CD14-positive monocyte (primary cell): ENCODE results near the gene ATF4. TPM values are rescaled to one million over a fixed set of nuclear protein-coding genes. Genes with fewer than 3 reads are reported as not detected.
A peak's percentile ranks its signal among the peaks of the same experiment; 100 is the strongest.

ENCODE experiments used
- DNase-seq, 3 donors: peaks; one replicate each; pipeline ENCODE4 v3.0.0-alpha.2; 2011 to 2022
- H2AFZ ChIP-seq: 2 replicates; pipeline ENCODE4 v1.6.0; 2012; ENCODE audit warnings: mild to moderate bottlenecking, low read depth, low read length, inconsistent platforms; ENCODE audit not compliant: insufficient read depth, poor library complexity, severe bottlenecking
- H3K27ac ChIP-seq, 2 donors: 1 replicate in 1 of 2; 2 replicates in 1 of 2; pipeline ENCODE4 v1.5.1; 2012 to 2013; ENCODE audit warnings: low read length in 2 of 2, control low read depth in 1 of 2, inconsistent platforms in 1 of 2, low read depth in 1 of 2, mild to moderate bottlenecking in 1 of 2
- H3K27me3 ChIP-seq, 2 donors: one replicate each; pipeline versions ENCODE4 v1.6.0 to v1.6.1; 2011 to 2013; ENCODE audit warnings: low read length in 2 of 2; ENCODE audit not compliant: control insufficient read depth in 2 of 2, insufficient read depth in 2 of 2
- H3K36me3 ChIP-seq, 2 donors: replicated peaks in 1 of 2; 1 replicate in 1 of 2; 2 replicates in 1 of 2; pipeline versions ENCODE4 v1.5.1 to v1.6.1; 2012 to 2013; ENCODE audit warnings: low read length in 2 of 2, control low read depth in 1 of 2, inconsistent platforms in 1 of 2, mild to moderate bottlenecking in 1 of 2; ENCODE audit not compliant: insufficient read depth in 2 of 2, control insufficient read depth in 1 of 2
- H3K4me1 ChIP-seq, 2 donors: 1 replicate in 1 of 2; 2 replicates in 1 of 2; pipeline versions ENCODE4 v1.5.1 to v1.6.1; 2012 to 2013; ENCODE audit warnings: low read length in 2 of 2, control low read depth in 1 of 2, inconsistent platforms in 1 of 2, mild to moderate bottlenecking in 1 of 2, moderate library complexity in 1 of 2; ENCODE audit not compliant: insufficient read depth in 2 of 2, control insufficient read depth in 1 of 2
- H3K4me2 ChIP-seq: replicated peaks from 2 replicates; pipeline ENCODE3; 2012; ENCODE audit warnings: low read length, moderate library complexity, mild to moderate bottlenecking; ENCODE audit not compliant: poor library complexity, severe bottlenecking; ENCODE audit errors: extremely low read depth
- H3K4me3 ChIP-seq, 3 experiments: fragments of 200-600 bp in 1 of 3; sonication (generic) in 1 of 3; replicated peaks in 1 of 3; 1 replicate in 2 of 3; 2 replicates in 1 of 3; pipeline ENCODE4 v1.5.1; 2011 to 2013; ENCODE audit warnings: low read length in 3 of 3, mild to moderate bottlenecking in 3 of 3, control low read depth in 2 of 3, low read depth in 2 of 3, inconsistent platforms in 1 of 3, moderate library complexity in 1 of 3
- H3K79me2 ChIP-seq: 2 replicates; pipeline ENCODE4 v1.6.0; 2012; ENCODE audit warnings: mild to moderate bottlenecking, control low read depth, inconsistent platforms, low read length, moderate library complexity; ENCODE audit not compliant: insufficient read depth
- H3K9ac ChIP-seq: 2 replicates; pipeline ENCODE4 v1.6.0; 2017; ENCODE audit warnings: low read length, mild to moderate bottlenecking; ENCODE audit not compliant: insufficient read depth, poor library complexity, severe bottlenecking
- H3K9me3 ChIP-seq, 2 donors: replicated peaks in 1 of 2; 1 replicate in 1 of 2; 2 replicates in 1 of 2; pipeline versions ENCODE4 v1.5.1 to v1.6.1; 2012 to 2013; ENCODE audit warnings: low read length in 2 of 2, control low read depth in 1 of 2; ENCODE audit not compliant: control insufficient read depth in 1 of 2, insufficient read depth in 1 of 2
- H4K20me1 ChIP-seq: 2 replicates; pipeline ENCODE4 v1.6.0; 2012; ENCODE audit warnings: mild to moderate bottlenecking, low read length, control low read depth, moderate library complexity; ENCODE audit not compliant: insufficient read depth
- H3K27ac Mint-ChIP-seq, 7 donors: one replicate each; pipeline ENCODE4 v1.8.0; 2020; ENCODE audit warnings: mild to moderate bottlenecking in 7 of 7, mixed read lengths in 7 of 7, moderate library complexity in 6 of 7, inconsistent platforms in 2 of 7
- H3K27me3 Mint-ChIP-seq, 3 donors: one replicate each; pipeline ENCODE4 v1.8.0; 2021 to 2022; ENCODE audit warnings: low read depth in 3 of 3, mild to moderate bottlenecking in 3 of 3, mixed read lengths in 3 of 3, moderate library complexity in 3 of 3, inconsistent platforms in 1 of 3
- H3K36me3 Mint-ChIP-seq, 2 donors: one replicate each; pipeline ENCODE4 v1.8.0; 2020; ENCODE audit warnings: mixed read lengths in 2 of 2, inconsistent platforms in 1 of 2, mild to moderate bottlenecking in 1 of 2
- H3K4me1 Mint-ChIP-seq: one replicate; pipeline ENCODE4 v1.8.0; 2020; ENCODE audit warnings: mild to moderate bottlenecking, mixed read lengths
- H3K4me3 Mint-ChIP-seq, 2 donors: one replicate each; pipeline ENCODE4 v1.8.0; 2020; ENCODE audit warnings: mild to moderate bottlenecking in 2 of 2, mixed read lengths in 2 of 2, moderate library complexity in 1 of 2
- H3K9me3 Mint-ChIP-seq, 7 donors: one replicate each; pipeline ENCODE4 v1.8.0; 2020 to 2022; ENCODE audit warnings: mixed read lengths in 7 of 7, mild to moderate bottlenecking in 6 of 7, moderate library complexity in 6 of 7, inconsistent platforms in 2 of 7
- CTCF ChIP-seq: fragments of 200-600 bp; IDR thresholded peaks from one replicate; pipeline ENCODE4 v1.8.0; 2022; ENCODE audit warnings: antibody characterized with exemption, mild to moderate bottlenecking
- WGBS: methylation state at CpG from one replicate; pipeline ENCODE4 v1.1.5; 2013; ENCODE audit warnings: missing lambda C conversion rate; ENCODE audit not compliant: insufficient coverage; 5-methylcytosine and 5-hydroxymethylcytosine counted together
- intact Hi-C, 2 donors: fragments of 100-400 bp; cut with micrococcal nuclease; formaldehyde crosslinking; loops; one replicate each; pipeline versions ENCODE4 v1.15.0 to v1.15.1; 2023
- polyA plus RNA-seq, 3 donors: library from polyadenylated mRNA; depleted of rRNA in 1 of 3; unstranded in 2 of 3; stranded (reverse) in 1 of 3; fragments of 300-500 nt in 2 of 3; fragments of >200 nt in 1 of 3; fragmentation: Illumina TruSeq in 2 of 3; gene quantifications; 1 replicate in 2 of 3; 2 replicates in 1 of 3; pipeline ENCODE4 v1.2.3, GENCODE V29; 2012 to 2021

ATF4 gene
- polyA plus RNA-seq, 3 donors = 55.1 to 606 (median 59.0) TPM

- WGBS = 22% methylated on average over 4 of the region's 11 CpGs
- peaks cover 3% of the 10 kb centered on the region for H3K4me1 Mint-ChIP-seq
- no peaks in the 10 kb centered on the region for H3K9me3 Mint-ChIP-seq
- no peaks in the 10 kb centered on the region for H3K9me3 ChIP-seq
- H3K4me3 Mint-ChIP-seq = no peak overlapping the region
- DNase-seq = no peak
- no peaks in the 10 kb centered on the region for H3K4me1 ChIP-seq
- no peak overlapping the region for H2AFZ ChIP-seq
- no peak overlapping the region for H3K9ac ChIP-seq
- no peak overlapping the region for H3K4me2 ChIP-seq
- no peaks in the 10 kb centered on the region for H4K20me1 ChIP-seq
- no peaks in the 10 kb centered on the region for H3K36me3 Mint-ChIP-seq
- no peaks in the 10 kb centered on the region for H3K36me3 ChIP-seq
- H3K27me3 Mint-ChIP-seq = peaks cover 18 to 42% (median 39%) of the 10 kb centered on the region in 3 donors
- H3K79me2 ChIP-seq = no peaks in the 10 kb centered on the region
- H3K27me3 ChIP-seq = peaks cover 0 to 15% of the 10 kb centered on the region in 2 donors
- no peak for TF ChIP-seq CTCF
- intact Hi-C loops = no loop called here
- no peak overlapping the region for H3K27ac Mint-ChIP-seq
- H3K27ac ChIP-seq = no peak overlapping the region
- H3K4me3 ChIP-seq = no peak overlapping the region
Measured at GRCh38 chr22:39543095-39543494, 22.7 kb downstream of the ATF4 start.

- H3K4me2 ChIP-seq = no peak overlapping the region
- no peaks in the 10 kb centered on the region for H3K4me1 ChIP-seq
- H4K20me1 ChIP-seq = no peaks in the 10 kb centered on the region
- H3K9me3 ChIP-seq = no peaks in the 10 kb centered on the region
- DNase-seq = no peak
- H3K27me3 ChIP-seq = peaks cover 0 to 15% of the 10 kb centered on the region in 2 donors
- Mint-ChIP-seq H3K9me3 (no peaks in the 10 kb centered on the region), H3K4me3 (peak overlapping the region in 1 of 2 donors; percentile 47), H3K27me3 (peaks cover 20 to 47% (median 42%) of the 10 kb centered on the region in 3 donors), H3K27ac (no peak overlapping the region), H3K36me3 (no peaks in the 10 kb centered on the region), H3K4me1 (peaks cover 3% of the 10 kb centered on the region)
- H2AFZ ChIP-seq = no peak overlapping the region
- no peak overlapping the region for H3K27ac ChIP-seq
- no peaks in the 10 kb centered on the region for H3K79me2 ChIP-seq
- H3K36me3 ChIP-seq = no peaks in the 10 kb centered on the region
- H3K4me3 ChIP-seq = no peak overlapping the region
- WGBS = 27% methylated on average over 20 of the region's 39 CpGs
- TF ChIP-seq CTCF = no peak
- H3K9ac ChIP-seq = no peak overlapping the region
- intact Hi-C loops = no loop called here
Measured at GRCh38 chr22:39545386-39546365, 25.3 kb downstream of the ATF4 start.
